Effector memory CD8-positive, alpha-beta T cell (primary cell): ENCODE data around the gene CHAC1.
A peak's percentile ranks its signal among the peaks of the same experiment; 100 is the strongest.
"Not testable (repeated sequence)": the region's sequence is repeated elsewhere in the genome, so short reads cannot be mapped to it uniquely, and the experiment has no call there.

Source experiments
- ATAC-seq: fragments of 150-1000 bp; cut with Tn5 transposase; replicated peaks from 2 replicates; pipeline ENCODE4 v1.10.0; 2021; ENCODE audit warnings: mild to moderate bottlenecking, moderate library complexity
- DNase-seq, 3 experiments: peaks; one replicate each; pipeline ENCODE4 v3.0.0; 2021
- H3K27ac Mint-ChIP-seq, 2 donors: one replicate each; pipeline ENCODE4 v1.8.0; 2022; ENCODE audit warnings: mild to moderate bottlenecking in 2 of 2, mixed read lengths in 2 of 2, moderate library complexity in 2 of 2
- H3K27me3 Mint-ChIP-seq, 2 donors: one replicate each; pipeline ENCODE4 v1.8.0; 2022; ENCODE audit warnings: mixed read lengths in 2 of 2
- H3K36me3 Mint-ChIP-seq: one replicate; pipeline ENCODE4 v1.8.0; 2022; ENCODE audit warnings: mild to moderate bottlenecking, moderate library complexity, mixed read lengths; ENCODE audit not compliant: insufficient read depth
- H3K4me1 Mint-ChIP-seq, 2 donors: one replicate each; pipeline ENCODE4 v1.8.0; 2022; ENCODE audit warnings: low read depth in 2 of 2, mixed read lengths in 2 of 2
- H3K4me3 Mint-ChIP-seq, 2 donors: one replicate each; pipeline ENCODE4 v1.8.0; 2022; ENCODE audit warnings: mild to moderate bottlenecking in 2 of 2, mixed read lengths in 2 of 2, moderate library complexity in 2 of 2
- H3K9me3 Mint-ChIP-seq, 2 donors: one replicate each; pipeline ENCODE4 v1.8.0; 2022; ENCODE audit warnings: mixed read lengths in 2 of 2

The CHAC1 gene

DNA sequence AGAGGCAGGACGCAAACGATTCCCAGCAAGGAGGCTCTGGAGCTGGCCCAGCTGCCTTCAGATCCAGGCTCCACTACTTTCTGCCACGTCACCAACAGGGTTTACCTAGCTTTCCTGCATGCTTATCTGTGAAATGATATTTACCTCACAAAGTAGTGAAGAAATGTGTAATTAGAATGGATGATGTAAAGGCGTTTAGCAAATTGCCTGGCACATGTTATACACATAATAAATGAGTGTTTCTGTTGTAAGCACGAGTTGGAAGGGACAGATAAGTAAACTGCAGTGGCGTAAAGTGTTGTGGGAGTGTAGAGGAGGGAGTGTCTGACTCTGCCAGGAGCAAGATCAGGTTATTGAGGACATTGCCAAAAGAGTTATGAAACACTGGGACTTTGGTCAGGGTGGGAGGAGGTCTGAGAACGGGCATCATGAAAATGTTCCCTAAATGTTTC lies 3.5 kb upstream of the CHAC1 start:
- Mint-ChIP-seq H3K9me3 (no peaks in the 10 kb centered on the region), H3K27ac (no peak overlapping the region), H3K4me3 (no peak overlapping the region)

DNA sequence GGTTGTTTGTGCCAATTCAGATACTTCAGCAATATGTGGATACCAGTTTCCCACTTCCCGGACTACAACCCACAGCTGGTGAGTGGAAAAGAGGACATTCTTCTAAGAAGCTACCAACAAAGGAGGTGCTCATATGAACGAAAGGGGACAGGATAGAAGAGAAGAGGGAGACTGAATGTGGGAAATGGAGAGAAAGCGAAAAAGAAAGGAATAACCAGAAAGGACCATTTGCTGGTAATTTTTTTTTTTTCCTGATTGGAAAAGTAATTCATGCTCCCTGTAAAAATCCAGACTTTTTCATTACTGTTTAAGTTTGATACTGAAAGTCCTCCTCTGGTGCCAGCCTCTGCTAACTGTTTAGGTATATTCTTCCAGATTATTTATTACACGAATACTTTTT lies 1.5 kb upstream of the CHAC1 start:
- no peak for DNase-seq
- H3K36me3 Mint-ChIP-seq = peaks cover 7% of the 10 kb centered on the region
- no peak for ATAC-seq
- H3K9me3 Mint-ChIP-seq = no peaks in the 10 kb centered on the region
- peak overlapping the region in 1 of 2 donors; percentile 90 for H3K4me3 Mint-ChIP-seq
- H3K27ac Mint-ChIP-seq = no peak overlapping the region
- H3K27me3 Mint-ChIP-seq = peaks cover 5 to 20% of the 10 kb centered on the region in 2 donors
- H3K4me1 Mint-ChIP-seq = peaks cover 10 to 11% of the 10 kb centered on the region in 2 donors

More for the DNA sequence above, 3.5 kb upstream of the CHAC1 start:
- H3K4me1 Mint-ChIP-seq = peaks cover 10 to 11% of the 10 kb centered on the region in 2 donors
- H3K36me3 Mint-ChIP-seq = peaks cover 4% of the 10 kb centered on the region
- no peak for DNase-seq
- peaks cover 5 to 20% of the 10 kb centered on the region in 2 donors for H3K27me3 Mint-ChIP-seq
- no peak for ATAC-seq

DNA sequence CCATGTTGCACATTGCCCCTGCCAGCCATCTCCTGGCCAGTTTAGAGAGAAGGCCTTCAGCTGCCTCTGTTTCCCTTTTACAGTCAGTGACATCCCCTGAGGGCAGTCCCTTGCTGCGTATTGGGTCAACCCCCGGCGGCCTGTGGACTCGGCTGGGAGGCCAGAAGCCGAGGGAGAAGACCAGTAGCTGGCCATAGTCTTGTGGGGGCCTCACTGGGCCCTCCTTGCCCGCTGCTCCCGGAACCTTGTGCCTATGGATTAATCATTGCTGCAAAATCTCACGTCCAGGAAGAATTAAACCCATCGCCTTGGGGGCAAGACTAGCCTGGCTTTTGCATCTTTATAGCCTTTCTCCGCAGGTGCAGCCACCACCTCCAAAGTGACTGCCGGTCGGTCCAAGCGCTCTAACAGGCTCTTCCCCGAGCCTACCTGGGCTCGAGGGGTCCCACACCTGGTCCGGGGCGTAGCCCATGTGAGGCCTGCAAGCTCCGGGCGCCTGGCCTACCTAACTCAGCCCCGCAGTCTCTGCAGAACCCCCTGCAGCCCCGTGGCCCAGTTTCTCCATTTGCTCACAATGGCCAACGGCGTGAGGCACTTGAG lies 870 bp upstream of the CHAC1 start:
- DNase-seq (no peak), ATAC-seq (no peak)
- H3K9me3 Mint-ChIP-seq = no peaks in the 10 kb centered on the region
- H3K27ac Mint-ChIP-seq = peak overlapping the region in 1 of 2 donors; percentile 89
- H3K4me3 Mint-ChIP-seq = peak overlapping the region; percentile 90
- H3K36me3 Mint-ChIP-seq = peaks cover 7% of the 10 kb centered on the region
- H3K27me3 Mint-ChIP-seq = peaks cover 5 to 20% of the 10 kb centered on the region in 2 donors
- H3K4me1 Mint-ChIP-seq = peaks cover 10 to 11% of the 10 kb centered on the region in 2 donors

DNA sequence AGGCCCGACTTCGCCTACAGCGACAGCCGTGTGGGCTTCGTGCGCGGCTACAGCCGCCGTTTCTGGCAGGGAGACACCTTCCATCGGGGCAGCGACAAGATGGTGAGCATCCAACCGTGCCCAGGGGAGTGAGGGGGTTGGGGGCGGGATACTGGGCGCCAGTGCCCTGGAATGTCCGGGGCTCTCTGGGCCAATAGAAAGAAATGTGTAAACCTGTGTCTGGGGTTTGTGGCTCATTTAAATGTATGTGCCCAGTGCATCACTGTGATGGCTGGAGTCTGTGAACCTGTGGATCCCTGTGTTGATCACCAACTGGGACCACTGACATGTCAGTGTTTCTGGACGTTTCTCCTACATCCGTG lies 423 bp downstream of the CHAC1 start:
- peaks cover 7% of the 10 kb centered on the region for H3K36me3 Mint-ChIP-seq
- H3K4me1 Mint-ChIP-seq = peaks cover 10 to 11% of the 10 kb centered on the region in 2 donors
- peak overlapping the region in 1 of 2 donors; percentile 89 for H3K27ac Mint-ChIP-seq
- peak overlapping the region; percentile 90 for H3K4me3 Mint-ChIP-seq
- peaks cover 8 to 27% of the 10 kb centered on the region in 2 donors for H3K27me3 Mint-ChIP-seq
- DNase-seq (no peak), ATAC-seq (no peak)
- no peaks in the 10 kb centered on the region for H3K9me3 Mint-ChIP-seq

DNA sequence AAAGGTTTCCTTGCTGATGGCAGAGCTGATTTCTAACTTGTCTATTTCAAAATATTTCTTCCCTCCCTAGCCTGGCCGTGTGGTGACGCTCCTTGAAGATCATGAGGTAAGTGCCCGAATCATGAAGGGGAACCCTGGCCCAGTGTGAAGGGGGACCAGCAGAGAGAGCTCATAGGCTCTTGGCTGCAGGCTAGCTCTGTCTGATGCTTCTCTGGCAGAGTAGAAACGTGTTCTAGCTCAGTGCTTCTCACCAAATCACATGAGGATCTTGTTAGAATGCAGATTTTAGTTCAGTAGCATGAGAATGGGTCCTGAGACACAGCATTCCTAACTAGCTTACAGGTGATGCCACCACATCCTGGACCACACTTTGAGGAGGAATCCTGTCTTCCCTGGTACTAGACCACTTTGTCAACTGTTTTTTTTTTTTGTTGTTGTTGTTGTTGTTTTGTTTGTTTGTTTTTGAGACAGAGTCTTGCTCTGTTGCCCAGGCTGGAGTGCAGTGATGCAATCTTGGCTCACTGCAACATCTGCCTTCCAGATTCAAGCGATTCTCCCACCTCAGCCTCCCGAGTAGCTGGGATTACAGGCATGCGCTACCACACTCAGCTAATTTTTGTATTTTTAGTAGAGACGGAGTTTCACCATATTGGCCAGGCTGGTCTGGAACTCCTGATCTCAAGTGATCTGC lies 1.0 kb downstream of the CHAC1 start:
- not testable (repeated sequence) for ATAC-seq, H3K36me3 Mint-ChIP-seq, H3K27ac Mint-ChIP-seq, DNase-seq, H3K9me3 Mint-ChIP-seq
- Mint-ChIP-seq H3K4me1 (peaks cover 10 to 11% of the 10 kb centered on the region in 2 donors), H3K4me3 (peak overlapping the region; percentile 90), H3K27me3 (peaks cover 9 to 25% of the 10 kb centered on the region in 2 donors)

DNA sequence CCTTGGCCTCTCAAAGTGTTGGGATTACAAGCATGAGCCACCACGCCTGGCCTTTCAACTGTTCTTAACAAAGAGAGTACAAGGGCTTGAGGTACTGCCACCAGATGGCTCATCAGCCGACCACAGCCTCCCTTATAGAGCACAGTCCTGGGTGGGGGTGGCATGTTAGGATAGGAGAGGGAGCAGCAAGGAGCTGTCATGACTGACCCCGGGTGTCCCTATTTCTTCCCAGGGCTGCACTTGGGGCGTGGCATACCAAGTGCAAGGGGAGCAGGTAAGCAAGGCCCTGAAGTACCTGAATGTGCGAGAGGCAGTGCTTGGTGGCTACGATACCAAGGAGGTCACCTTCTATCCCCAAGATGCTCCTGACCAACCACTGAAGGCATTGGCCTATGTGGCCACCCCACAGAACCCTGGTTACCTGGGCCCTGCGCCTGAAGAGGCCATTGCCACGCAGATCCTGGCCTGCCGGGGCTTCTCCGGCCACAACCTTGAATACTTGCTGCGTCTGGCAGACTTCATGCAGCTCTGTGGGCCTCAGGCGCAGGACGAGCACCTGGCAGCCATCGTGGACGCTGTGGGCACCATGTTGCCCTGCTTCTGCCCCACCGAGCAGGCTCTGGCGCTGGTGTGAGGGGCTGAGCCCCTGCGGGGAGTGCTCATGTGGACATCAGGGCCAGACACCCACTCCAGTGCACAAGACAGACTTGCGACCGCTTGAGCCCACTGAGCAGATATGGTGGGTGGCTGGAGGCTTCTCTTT lies 2.1 kb downstream of the CHAC1 start:
- ATAC-seq = no peak
- Mint-ChIP-seq H3K27me3 (peaks cover 9 to 30% of the 10 kb centered on the region in 2 donors), H3K4me3 (no peak overlapping the region), H3K9me3 (no peaks in the 10 kb centered on the region), H3K4me1 (peaks cover 11 to 17% of the 10 kb centered on the region in 2 donors), H3K36me3 (peaks cover 7% of the 10 kb centered on the region), H3K27ac (no peak overlapping the region)
- DNase-seq = no peak

DNA sequence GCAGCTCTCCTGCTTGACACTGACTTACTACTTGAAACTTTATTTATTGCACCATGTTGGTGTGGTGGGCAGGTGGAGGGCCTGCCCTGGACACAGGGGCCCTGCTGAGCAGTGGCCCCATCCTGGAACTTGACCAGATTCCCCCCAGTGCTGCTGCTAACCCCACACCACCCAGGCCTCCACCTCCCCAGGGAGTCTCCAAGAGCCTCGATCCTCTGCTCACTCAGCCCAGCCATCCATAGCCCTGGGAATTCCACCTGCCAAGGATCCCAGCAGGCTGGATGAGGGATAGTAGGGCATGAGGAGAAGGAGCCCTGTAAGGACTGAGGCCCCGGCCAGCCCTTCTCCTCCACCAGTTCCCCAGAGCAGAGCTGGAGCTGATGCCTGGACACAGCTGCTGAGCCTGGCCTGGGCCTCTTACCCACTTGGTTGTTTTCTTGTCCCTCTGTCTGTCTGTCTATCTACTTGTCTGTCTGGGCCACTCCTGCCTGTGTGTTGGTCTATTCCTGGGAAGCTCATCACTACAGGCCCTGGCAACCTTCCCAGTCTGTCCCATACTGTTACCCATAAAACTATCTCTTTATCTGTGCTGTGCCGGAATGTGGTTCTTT lies 2.8 kb downstream of the CHAC1 start:
- no peak overlapping the region for H3K27ac Mint-ChIP-seq
- peaks cover 9 to 32% of the 10 kb centered on the region in 2 donors for H3K27me3 Mint-ChIP-seq

DNA sequence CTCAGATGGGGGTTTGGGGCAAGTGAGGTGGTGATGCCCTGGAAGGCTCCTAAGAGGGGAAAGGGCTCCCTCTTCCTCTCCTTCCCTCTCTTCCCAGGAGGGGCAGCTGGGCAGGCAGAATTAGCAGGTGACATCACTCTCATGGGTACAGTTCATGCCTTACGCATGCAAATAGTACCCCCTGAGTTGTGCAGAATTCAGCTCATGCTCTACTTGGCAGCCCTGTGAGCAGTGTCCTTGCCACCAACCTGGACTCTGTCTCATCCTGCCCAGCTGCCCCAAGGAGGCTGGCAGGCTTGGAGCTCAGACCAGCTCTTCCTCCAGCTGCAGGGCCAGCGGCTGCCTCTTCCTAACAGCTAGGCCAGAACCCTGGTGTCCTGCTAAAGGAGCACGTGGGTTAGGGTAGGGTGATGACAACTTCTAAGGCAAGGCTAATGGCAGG lies 3.3 kb downstream of the CHAC1 start:
- peaks cover 11 to 17% of the 10 kb centered on the region in 2 donors for H3K4me1 Mint-ChIP-seq
- no peaks in the 10 kb centered on the region for H3K9me3 Mint-ChIP-seq
- peak overlapping the region in 1 of 2 donors; percentile 38 for H3K27ac Mint-ChIP-seq
- ATAC-seq = no peak
- H3K4me3 Mint-ChIP-seq = no peak overlapping the region
- peaks cover 9 to 28% of the 10 kb centered on the region in 2 donors for H3K27me3 Mint-ChIP-seq
- DNase-seq = no peak
- H3K36me3 Mint-ChIP-seq = peaks cover 7% of the 10 kb centered on the region

More for the DNA sequence above, 2.8 kb downstream of the CHAC1 start:
- peaks cover 11 to 17% of the 10 kb centered on the region in 2 donors for H3K4me1 Mint-ChIP-seq
- no peaks in the 10 kb centered on the region for H3K9me3 Mint-ChIP-seq
- ATAC-seq (no peak), DNase-seq (no peak)
- no peak overlapping the region for H3K4me3 Mint-ChIP-seq
- peaks cover 7% of the 10 kb centered on the region for H3K36me3 Mint-ChIP-seq

DNA sequence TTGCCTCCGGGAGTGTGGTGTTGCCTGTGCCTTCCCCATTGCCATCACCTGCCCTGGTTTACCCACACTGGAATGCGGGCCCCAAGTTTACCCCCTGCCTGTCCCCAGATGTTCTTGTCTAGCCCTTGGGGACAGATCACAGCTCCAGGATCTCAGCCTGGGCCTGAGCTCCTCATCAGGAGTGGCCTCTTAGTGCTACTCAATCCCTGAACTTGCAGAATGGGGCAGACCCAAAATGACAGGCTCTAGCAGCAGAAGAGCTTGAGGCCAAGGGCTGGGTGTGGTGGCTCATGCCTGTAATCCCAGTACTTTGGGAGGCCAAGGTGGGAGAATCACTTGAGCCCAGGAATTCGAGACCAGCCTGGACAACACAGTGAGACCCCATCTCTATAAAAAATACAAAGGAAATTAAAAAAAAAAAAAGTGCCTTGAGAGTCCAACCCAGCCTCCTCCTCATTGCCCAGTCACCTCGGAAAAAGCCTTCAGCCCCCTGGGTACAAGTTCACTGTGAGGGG lies 3.8 kb downstream of the CHAC1 start:
- DNase-seq (no peak), ATAC-seq (no peak)
- Mint-ChIP-seq H3K36me3 (peaks cover 7% of the 10 kb centered on the region), H3K27ac (no peak overlapping the region), H3K27me3 (peaks cover 9 to 24% of the 10 kb centered on the region in 2 donors), H3K9me3 (no peaks in the 10 kb centered on the region), H3K4me3 (no peak overlapping the region), H3K4me1 (peaks cover 11 to 17% of the 10 kb centered on the region in 2 donors)

DNA sequence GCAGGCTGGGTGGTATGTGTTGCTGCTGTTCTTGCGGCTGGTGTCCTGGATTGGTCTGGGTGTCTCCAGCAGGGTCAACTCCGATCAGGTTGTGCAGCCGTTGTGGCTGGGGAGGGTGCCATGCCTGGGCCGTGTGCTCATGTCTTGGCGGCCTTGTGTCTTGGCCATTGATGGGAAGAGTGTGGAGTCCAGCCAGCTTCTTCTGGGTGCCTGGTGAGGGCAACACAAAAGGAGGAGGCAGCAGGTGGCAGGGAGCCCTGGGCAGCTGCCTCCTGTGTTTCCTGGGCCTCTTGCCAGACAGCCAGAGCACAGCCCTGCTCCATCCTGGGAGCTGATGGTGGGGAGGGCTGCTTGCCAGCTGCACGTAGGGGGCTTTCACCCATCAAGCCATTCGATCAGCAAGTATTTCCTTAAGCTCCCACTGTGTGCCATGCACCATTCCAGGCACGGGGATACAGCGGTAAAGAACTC lies 4.3 kb downstream of the CHAC1 start:
- Mint-ChIP-seq H3K4me3 (no peak overlapping the region), H3K9me3 (no peaks in the 10 kb centered on the region), H3K27me3 (peaks cover 9 to 25% of the 10 kb centered on the region in 2 donors), H3K4me1 (peaks cover 11 to 15% of the 10 kb centered on the region in 2 donors), H3K36me3 (peaks cover 7% of the 10 kb centered on the region), H3K27ac (no peak overlapping the region)
- ATAC-seq (no peak), DNase-seq (no peak)

DNA sequence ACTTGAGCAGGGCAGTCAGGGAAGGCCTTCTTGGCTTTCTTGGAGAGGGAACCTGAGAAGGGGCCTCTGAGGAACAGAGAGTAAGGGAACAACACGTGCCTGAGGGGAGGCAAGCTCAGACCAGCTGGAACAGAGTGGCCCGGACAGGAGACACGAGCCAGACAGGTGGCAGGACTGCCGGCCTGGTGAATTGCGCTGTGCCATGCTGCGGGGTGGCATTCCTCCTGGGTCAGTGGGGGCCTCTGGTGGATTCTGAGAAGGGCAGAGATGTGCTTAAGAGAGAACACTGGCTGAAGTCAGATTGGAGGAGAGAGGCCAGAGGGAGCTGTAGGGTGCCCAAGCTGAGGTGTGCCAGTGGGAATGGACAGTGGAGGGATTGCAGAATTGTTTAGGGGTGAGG lies 4.9 kb downstream of the CHAC1 start:
- no peak overlapping the region for H3K27ac Mint-ChIP-seq
- no peaks in the 10 kb centered on the region for H3K9me3 Mint-ChIP-seq
- H3K36me3 Mint-ChIP-seq = peaks cover 4% of the 10 kb centered on the region
- H3K4me3 Mint-ChIP-seq = no peak overlapping the region
- no peak for DNase-seq
- peaks cover 11 to 12% of the 10 kb centered on the region in 2 donors for H3K4me1 Mint-ChIP-seq
- peaks cover 12 to 31% of the 10 kb centered on the region in 2 donors for H3K27me3 Mint-ChIP-seq
- ATAC-seq = no peak

DNA sequence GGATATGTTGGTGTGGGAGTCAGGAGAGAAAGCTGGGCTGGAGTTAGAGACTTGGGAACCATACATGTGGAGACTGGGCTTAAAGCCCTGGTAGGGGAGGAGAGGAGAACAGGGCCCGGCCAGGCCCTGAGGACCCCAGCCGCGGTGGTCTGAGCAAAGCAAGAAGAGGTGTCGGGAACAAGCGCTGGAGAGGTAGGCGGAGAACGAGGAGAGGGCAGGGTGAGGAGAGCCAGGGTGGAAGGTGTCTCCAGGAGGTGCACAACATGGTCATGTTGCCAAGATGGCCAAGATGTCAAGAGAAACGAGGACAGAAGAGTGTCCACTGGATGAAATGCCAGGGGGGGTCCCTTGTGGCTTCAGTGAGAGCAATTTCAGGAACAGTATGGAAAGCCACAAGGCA lies 5.5 kb downstream of the CHAC1 start:
- peaks cover 18 to 37% of the 10 kb centered on the region in 2 donors for H3K27me3 Mint-ChIP-seq
- no peak for DNase-seq
- peaks cover 3% of the 10 kb centered on the region for H3K36me3 Mint-ChIP-seq
- no peak overlapping the region for H3K4me3 Mint-ChIP-seq
- no peak for ATAC-seq
- H3K27ac Mint-ChIP-seq = no peak overlapping the region
- peaks cover 6 to 10% of the 10 kb centered on the region in 2 donors for H3K4me1 Mint-ChIP-seq
- H3K9me3 Mint-ChIP-seq = no peaks in the 10 kb centered on the region
